ENCODE results near the gene NDUFAB1.

NDUFAB1 gene

DNA sequence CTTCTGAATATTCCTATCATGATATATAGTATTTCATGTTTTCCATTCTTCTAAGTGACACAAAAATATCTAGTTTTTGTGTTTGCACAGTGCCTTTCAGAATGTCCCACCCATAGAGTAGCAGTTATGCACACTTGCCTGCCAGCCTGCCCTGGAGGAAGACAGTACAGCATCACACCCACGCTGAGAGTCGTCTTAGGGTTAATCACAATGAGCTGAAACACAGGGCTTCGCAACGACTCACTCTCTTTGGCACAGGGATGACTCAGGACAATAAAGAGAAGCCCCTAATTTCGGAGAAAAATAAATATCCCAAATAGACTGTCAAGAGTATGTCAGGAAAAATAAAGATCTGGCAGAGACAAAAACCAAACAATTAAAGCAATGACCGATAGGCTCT, 11.6 kb upstream of the NDUFAB1 start (continued):
- TF ChIP-seq, protein P1, sequence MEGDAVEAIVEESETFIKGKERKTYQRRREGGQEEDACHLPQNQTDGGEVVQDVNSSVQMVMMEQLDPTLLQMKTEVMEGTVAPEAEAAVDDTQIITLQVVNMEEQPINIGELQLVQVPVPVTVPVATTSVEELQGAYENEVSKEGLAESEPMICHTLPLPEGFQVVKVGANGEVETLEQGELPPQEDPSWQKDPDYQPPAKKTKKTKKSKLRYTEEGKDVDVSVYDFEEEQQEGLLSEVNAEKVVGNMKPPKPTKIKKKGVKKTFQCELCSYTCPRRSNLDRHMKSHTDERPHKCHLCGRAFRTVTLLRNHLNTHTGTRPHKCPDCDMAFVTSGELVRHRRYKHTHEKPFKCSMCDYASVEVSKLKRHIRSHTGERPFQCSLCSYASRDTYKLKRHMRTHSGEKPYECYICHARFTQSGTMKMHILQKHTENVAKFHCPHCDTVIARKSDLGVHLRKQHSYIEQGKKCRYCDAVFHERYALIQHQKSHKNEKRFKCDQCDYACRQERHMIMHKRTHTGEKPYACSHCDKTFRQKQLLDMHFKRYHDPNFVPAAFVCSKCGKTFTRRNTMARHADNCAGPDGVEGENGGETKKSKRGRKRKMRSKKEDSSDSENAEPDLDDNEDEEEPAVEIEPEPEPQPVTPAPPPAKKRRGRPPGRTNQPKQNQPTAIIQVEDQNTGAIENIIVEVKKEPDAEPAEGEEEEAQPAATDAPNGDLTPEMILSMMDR (tag by site-specific recombination; IDR thresholded peaks at IDR 0.05) = no peak
- no peak for TF ChIP-seq ZNF350 (tag by site-specific recombination; IDR thresholded peaks at IDR 0.05)

DNA sequence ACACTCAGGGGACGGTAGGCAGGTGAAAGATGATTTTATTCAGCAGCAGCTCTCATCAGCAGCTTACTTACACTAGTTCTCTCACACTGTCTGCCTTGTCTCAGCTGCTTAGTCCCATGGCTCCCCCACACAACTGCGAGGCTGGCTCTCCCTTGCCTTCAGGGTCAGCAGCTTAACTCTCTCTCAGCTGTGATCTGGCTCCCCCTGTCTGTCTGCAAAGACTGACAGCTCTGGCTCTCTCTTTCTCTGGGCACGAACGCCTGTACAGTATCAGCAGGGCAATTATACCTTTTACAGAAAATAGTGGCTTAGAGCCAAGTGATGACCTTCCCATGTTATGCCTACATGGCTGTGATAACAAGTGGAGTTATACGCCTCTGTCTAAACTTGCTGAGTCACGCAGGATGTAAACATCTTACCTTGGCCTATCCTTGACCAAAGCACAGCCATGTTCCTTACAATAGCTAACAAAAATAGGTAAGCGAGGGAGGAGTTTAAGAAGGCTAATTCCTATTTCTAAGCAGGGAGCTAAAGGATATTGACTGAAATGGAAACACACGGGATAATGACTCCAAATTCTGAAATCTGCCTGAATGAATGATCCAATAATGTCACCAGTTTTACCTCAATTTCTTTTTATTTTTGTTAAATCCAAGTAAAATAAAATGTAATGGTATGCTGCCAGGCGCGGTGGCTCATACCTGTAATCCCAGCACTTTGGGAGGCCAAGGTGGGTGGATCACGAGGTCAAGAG, 1.1 kb upstream of the NDUFAB1 start:
- TF ChIP-seq, protein P1 (tag by site-specific recombination; IDR thresholded peaks at IDR 0.05) = peak; percentile 80
- TF ChIP-seq TCF7L2 (IDR thresholded peaks at IDR 0.05; ENCODE audit: borderline replicate concordance, low read depth, low read length) (no peak), MZF1 (tag by site-specific recombination; IDR thresholded peaks at IDR 0.05; ENCODE audit: borderline replicate concordance) (no peak), ZNF677 (tag by site-specific recombination; IDR thresholded peaks at IDR 0.05) (no peak), IKZF3 (tag by site-specific recombination; IDR thresholded peaks at IDR 0.05) (no peak), GLI2 (tag by site-specific recombination; IDR thresholded peaks at IDR 0.05; ENCODE audit: borderline replicate concordance, low read depth) (no peak), ZNF121 (tag by site-specific recombination; IDR thresholded peaks at IDR 0.05) (no peak), GLI4 (tag by site-specific recombination; IDR thresholded peaks at IDR 0.05) (no peak), ZNF596 (tag by site-specific recombination; IDR thresholded peaks at IDR 0.05) (peak; percentile 64), ZBTB1 (tag by site-specific recombination; IDR thresholded peaks at IDR 0.05) (no peak), EGR2 (tag by site-specific recombination; IDR thresholded peaks at IDR 0.05; ENCODE audit: low read depth) (no peak), ZNF600 (tag by site-specific recombination; IDR thresholded peaks at IDR 0.05) (peak; percentile 43; the same call in 1 of the 2 replicates), ZNF223 (tag by site-specific recombination; IDR thresholded peaks at IDR 0.05) (no peak), ZNF654 (tag by site-specific recombination; IDR thresholded peaks at IDR 0.05; ENCODE audit: low read depth) (peak; percentile 32; the same call in 1 of the 2 replicates), ZBTB17 (tag by site-specific recombination; IDR thresholded peaks at IDR 0.05) (peak; percentile 66), ZNF426 (tag by site-specific recombination; IDR thresholded peaks at IDR 0.05) (no peak), ZNF585B (tag by site-specific recombination; IDR thresholded peaks at IDR 0.05) (no peak), PRDM1 (tag by site-specific recombination; IDR thresholded peaks at IDR 0.05) (peak; percentile 14; the same call in 1 of the 2 replicates), ZNF501 (tag by site-specific recombination; IDR thresholded peaks at IDR 0.05) (0 out of 2 replicates have a peak, but pooled peaks have one; percentile 34), KLF9 (tag by site-specific recombination; IDR thresholded peaks at IDR 0.05; ENCODE audit: low read depth) (no peak; the same call in 1 of the 2 replicates), ZFP3 (tag by site-specific recombination; IDR thresholded peaks at IDR 0.05; ENCODE audit: low read depth) (no peak)
- TF ChIP-seq, protein P2, sequence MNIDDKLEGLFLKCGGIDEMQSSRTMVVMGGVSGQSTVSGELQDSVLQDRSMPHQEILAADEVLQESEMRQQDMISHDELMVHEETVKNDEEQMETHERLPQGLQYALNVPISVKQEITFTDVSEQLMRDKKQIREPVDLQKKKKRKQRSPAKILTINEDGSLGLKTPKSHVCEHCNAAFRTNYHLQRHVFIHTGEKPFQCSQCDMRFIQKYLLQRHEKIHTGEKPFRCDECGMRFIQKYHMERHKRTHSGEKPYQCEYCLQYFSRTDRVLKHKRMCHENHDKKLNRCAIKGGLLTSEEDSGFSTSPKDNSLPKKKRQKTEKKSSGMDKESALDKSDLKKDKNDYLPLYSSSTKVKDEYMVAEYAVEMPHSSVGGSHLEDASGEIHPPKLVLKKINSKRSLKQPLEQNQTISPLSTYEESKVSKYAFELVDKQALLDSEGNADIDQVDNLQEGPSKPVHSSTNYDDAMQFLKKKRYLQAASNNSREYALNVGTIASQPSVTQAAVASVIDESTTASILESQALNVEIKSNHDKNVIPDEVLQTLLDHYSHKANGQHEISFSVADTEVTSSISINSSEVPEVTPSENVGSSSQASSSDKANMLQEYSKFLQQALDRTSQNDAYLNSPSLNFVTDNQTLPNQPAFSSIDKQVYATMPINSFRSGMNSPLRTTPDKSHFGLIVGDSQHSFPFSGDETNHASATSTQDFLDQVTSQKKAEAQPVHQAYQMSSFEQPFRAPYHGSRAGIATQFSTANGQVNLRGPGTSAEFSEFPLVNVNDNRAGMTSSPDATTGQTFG (tag by site-specific recombination; IDR thresholded peaks at IDR 0.05; ENCODE audit: borderline replicate concordance) = no peak
- TF ChIP-seq, protein P3, sequence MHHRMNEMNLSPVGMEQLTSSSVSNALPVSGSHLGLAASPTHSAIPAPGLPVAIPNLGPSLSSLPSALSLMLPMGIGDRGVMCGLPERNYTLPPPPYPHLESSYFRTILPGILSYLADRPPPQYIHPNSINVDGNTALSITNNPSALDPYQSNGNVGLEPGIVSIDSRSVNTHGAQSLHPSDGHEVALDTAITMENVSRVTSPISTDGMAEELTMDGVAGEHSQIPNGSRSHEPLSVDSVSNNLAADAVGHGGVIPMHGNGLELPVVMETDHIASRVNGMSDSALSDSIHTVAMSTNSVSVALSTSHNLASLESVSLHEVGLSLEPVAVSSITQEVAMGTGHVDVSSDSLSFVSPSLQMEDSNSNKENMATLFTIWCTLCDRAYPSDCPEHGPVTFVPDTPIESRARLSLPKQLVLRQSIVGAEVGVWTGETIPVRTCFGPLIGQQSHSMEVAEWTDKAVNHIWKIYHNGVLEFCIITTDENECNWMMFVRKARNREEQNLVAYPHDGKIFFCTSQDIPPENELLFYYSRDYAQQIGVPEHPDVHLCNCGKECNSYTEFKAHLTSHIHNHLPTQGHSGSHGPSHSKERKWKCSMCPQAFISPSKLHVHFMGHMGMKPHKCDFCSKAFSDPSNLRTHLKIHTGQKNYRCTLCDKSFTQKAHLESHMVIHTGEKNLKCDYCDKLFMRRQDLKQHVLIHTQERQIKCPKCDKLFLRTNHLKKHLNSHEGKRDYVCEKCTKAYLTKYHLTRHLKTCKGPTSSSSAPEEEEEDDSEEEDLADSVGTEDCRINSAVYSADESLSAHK (tag by site-specific recombination; IDR thresholded peaks at IDR 0.05) = no peak
- TF ChIP-seq, protein P4, sequence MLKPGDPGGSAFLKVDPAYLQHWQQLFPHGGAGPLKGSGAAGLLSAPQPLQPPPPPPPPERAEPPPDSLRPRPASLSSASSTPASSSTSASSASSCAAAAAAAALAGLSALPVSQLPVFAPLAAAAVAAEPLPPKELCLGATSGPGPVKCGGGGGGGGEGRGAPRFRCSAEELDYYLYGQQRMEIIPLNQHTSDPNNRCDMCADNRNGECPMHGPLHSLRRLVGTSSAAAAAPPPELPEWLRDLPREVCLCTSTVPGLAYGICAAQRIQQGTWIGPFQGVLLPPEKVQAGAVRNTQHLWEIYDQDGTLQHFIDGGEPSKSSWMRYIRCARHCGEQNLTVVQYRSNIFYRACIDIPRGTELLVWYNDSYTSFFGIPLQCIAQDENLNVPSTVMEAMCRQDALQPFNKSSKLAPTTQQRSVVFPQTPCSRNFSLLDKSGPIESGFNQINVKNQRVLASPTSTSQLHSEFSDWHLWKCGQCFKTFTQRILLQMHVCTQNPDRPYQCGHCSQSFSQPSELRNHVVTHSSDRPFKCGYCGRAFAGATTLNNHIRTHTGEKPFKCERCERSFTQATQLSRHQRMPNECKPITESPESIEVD (tag by site-specific recombination; IDR thresholded peaks at IDR 0.05) = no peak
- CTCF ChIA-PET = interaction anchor here (0.6 to 1.8 kb wide), 32 partner anchors 7 to 150 kb away, joined by 3 to 8 read pairs (median 4); partner anchors contain the start of genes DCTN5, EARS2, PALB2 and UBFD1
- no peak overlapping the region for H3K27ac ChIP-seq (ENCODE audit: extremely low read depth, low read depth, low read length)
- POLR2A ChIA-PET = interaction anchor here (0.8 to 1.5 kb wide), 2 partner anchors 44 to 82 kb away, joined by 3 to 5 read pairs; partner anchors contain the start of genes DCTN5, PALB2 and PLK1
- H3K36me3 ChIP-seq (ENCODE audit: control insufficient read depth in 2 of 2, insufficient read depth in 1 of 2, low read length in 2 of 2) = peaks cover 14 to 30% of the 10 kb centered on the region in 2 experiments; a peak in 2 of 3 replicates
- H3K9me3 ChIP-seq (ENCODE audit: control insufficient read depth, insufficient read depth, low read depth, low read length) = no peaks in the 10 kb centered on the region
- H3K4me1 ChIP-seq (ENCODE audit: control insufficient read depth, insufficient read depth, low read length) = no peaks in the 10 kb centered on the region
- no peak overlapping the region for H3K4me3 ChIP-seq (ENCODE audit: low read depth, low read length)

All from HEK293 (cell line).